NCI-H2171 (cell line): ENCODE data around the gene SWAP70.
"Not testable (repeated sequence)": the region's sequence is repeated elsewhere in the genome, so short reads cannot be mapped to it uniquely, and the experiment has no call there.

Experiments
- DNase-seq: peaks from one replicate; lab custom pipeline; 2025; lab: John Stamatoyannopoulos, UW

SWAP70 gene

GRCh38 chr11:9722023-9722422 is 58.1 kb downstream of the SWAP70 start:
- DNase-seq, result no peak

- DNase-seq, result no peak
These were observed 59.0 kb downstream of the SWAP70 start for GRCh38 chr11:9722893-9723292.

GRCh38 chr11:9726321-9727022 is 62.6 kb downstream of the SWAP70 start:
- no peak for DNase-seq

GRCh38 chr11:9728058-9728457 is 64.2 kb downstream of the SWAP70 start:
- DNase-seq, result no peak

GRCh38 chr11:9731256-9731655 is 67.4 kb downstream of the SWAP70 start:
- no peak for DNase-seq

GRCh38 chr11:9732453-9732852 is 68.6 kb downstream of the SWAP70 start:
- DNase-seq, result no peak

GRCh38 chr11:9733212-9733611 is 69.3 kb downstream of the SWAP70 start:
- no peak for DNase-seq

- no peak for DNase-seq
These were observed 71.4 kb downstream of the SWAP70 start for GRCh38 chr11:9735236-9735635.

GRCh38 chr11:9735919-9736318 is 72.0 kb downstream of the SWAP70 start:
- DNase-seq, result no peak

- DNase-seq, result no peak
These were observed 72.5 kb downstream of the SWAP70 start for GRCh38 chr11:9736365-9736764.

- no peak for DNase-seq
These were observed 74.2 kb downstream of the SWAP70 start for GRCh38 chr11:9738116-9738515.

GRCh38 chr11:9738707-9739106 is 74.8 kb downstream of the SWAP70 start:
- DNase-seq, result no peak

- no peak for DNase-seq
These were observed 75.4 kb downstream of the SWAP70 start for GRCh38 chr11:9739123-9739900.

GRCh38 chr11:9740202-9740883 is 76.5 kb downstream of the SWAP70 start:
- DNase-seq, result no peak

GRCh38 chr11:9741260-9741659 is 77.4 kb downstream of the SWAP70 start:
- no peak for DNase-seq

- DNase-seq, result not testable (repeated sequence)
These were observed 79.6 kb downstream of the SWAP70 start for GRCh38 chr11:9743512-9743911.

GRCh38 chr11:9745411-9746211 is 81.7 kb downstream of the SWAP70 start:
- DNase-seq, result no peak

GRCh38 chr11:9747229-9747628 is 83.4 kb downstream of the SWAP70 start:
- no peak for DNase-seq

GRCh38 chr11:9747828-9748227 is 84.0 kb downstream of the SWAP70 start:
- DNase-seq, result no peak

GRCh38 chr11:9748361-9748970 is 84.6 kb downstream of the SWAP70 start:
- DNase-seq, result no peak

GRCh38 chr11:9750551-9750950 is 86.7 kb downstream of the SWAP70 start:
- DNase-seq, result no peak

- no peak for DNase-seq
These were observed 88.2 kb downstream of the SWAP70 start for GRCh38 chr11:9752091-9752490.
